ENCODE measurements around the gene GNB2.

GNB2 gene

DNA sequence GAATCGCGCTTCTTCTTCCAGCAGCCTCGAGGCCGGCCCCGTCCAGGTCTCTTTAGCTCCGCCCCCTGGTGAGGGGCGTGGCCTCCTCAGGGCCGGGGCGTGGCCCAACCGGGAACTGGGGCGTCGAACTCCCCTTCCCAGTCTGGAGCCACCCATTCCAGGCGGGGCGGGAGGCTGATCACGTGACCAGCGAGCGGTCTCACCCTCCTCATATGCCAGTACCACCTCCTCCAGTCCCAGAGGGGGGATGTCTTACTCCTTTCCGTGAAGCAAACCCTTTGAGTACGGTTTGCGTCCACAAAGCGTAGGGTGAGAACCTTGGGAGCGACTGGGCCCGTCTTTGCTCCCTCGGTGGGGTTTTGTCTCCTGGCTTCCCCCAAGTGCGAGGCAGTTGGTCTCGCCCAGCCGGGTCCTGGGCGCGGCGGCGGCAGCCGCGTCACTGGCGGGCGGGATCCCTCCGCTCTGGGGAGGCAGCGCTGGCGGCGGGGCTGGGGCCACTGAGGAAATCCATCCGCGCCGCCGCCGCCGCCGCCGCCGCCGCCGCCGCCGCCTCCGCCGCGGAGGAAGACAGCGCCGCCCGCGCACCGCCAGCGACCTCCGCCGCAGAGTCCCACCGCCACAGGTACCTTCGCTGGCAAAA is at the start of gene GNB2:
TSS of gene GNB2 (plus strand) at position 439 of the 640 bp plus-strand sequence. CDS start 2,526 bp downstream, outside the sequence.
- TF ChIP-seq Cebpa-rat (IDR thresholded peaks at IDR 0.05) = no peak
- Histone ChIP-seq H3K4me1 (peaks cover 29% of the 10 kb centered on the region), H3K4me3 (peak within 1 kb of the TSS; percentile 95)

DNA sequence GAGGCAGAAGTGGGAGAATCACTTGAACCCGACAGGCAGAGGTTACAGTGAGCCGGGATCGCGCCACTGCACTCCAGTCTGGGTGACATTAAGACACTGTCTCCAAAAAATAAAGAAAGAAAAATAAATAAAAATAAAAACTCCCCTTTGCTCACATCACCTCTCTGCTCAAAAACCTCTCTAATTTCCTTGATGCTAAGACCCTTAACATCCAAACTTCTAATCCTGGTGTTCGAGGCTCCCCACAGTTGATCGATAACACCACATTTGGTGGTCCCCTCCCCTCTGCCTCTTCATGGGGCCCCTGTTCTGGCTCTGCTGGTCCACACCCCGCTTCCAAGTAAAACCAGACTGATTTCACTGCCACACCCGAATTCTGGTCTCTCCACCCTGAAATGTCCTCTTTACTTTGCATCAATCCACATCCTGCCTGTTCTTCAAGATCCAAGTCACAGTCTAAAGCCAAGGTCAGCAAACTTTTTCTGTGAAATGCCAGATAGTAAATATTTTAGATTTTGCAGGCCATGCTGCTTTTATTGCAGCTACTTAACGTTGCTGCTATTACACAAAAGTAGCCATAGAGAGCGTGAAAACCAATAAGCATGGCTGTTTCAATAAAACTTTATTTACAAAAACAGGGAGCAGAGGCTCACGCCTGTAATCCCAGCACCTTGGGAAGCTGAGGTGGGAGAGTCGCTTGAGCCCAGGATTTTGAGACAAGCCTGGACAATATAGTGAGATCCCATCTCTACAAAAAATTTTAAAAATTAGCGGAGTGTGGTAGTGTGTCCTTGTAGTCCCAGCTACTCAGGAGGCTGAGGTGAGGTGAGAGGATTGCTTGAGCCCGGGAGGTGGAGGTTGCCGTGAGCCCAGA is 49.4 kb upstream of the GNB2 start:
- no peak for TF ChIP-seq Cebpa-rat (IDR thresholded peaks at IDR 0.05)
- Histone ChIP-seq H3K4me1 (peaks cover 29% of the 10 kb centered on the region), H3K9ac (no peak overlapping the region), H3K36me3 (peaks cover 42% of the 10 kb centered on the region), H3K27me3 (no peaks in the 10 kb centered on the region), H3K9me3 (no peaks in the 10 kb centered on the region), H4K20me1 (no peaks in the 10 kb centered on the region), H3K4me2 (no peak overlapping the region), H3K27ac (no peak overlapping the region), H3K4me3 (no peak overlapping the region)

More for the DNA sequence above, at the start of gene GNB2:
- peaks cover 21% of the 10 kb centered on the region for H3K36me3 ChIP-seq
- H3K9me3 ChIP-seq = no peaks in the 10 kb centered on the region
- no peaks in the 10 kb centered on the region for H3K27me3 ChIP-seq
- peak within 1 kb of the TSS; percentile 93 for H3K4me2 ChIP-seq
- peak within 1 kb of the TSS; percentile 94 for H3K9ac ChIP-seq
- H3K27ac ChIP-seq = peak within 1 kb of the TSS; percentile 97
- H4K20me1 ChIP-seq = peaks cover 39% of the 10 kb centered on the region

DNA sequence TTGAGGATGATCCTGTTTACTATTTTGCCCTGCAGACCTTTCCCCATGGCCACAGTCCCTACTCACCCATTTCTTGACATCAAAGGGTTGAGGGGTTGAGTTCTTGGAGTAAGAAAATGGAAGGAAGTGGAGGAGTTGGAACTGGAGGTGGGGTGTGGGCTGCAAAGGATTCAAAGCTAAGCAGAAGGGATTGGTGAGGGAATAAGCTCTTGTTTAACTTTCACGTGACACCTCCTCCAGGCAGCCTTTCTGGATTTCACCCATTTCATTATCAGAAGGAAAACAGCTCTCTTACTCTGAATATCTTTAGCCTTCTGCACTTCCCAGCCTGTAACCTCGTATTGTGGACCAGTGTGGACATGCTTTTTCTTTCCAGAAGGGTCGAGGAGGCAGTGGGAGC is 47.5 kb upstream of the GNB2 start:
- Histone ChIP-seq H3K27me3 (no peaks in the 10 kb centered on the region), H3K9me3 (no peaks in the 10 kb centered on the region), H3K4me3 (peak overlapping the region; percentile 69), H3K4me2 (peak overlapping the region; percentile 99), H3K9ac (no peak overlapping the region), H4K20me1 (no peaks in the 10 kb centered on the region), H3K4me1 (peaks cover 47% of the 10 kb centered on the region), H3K36me3 (peaks cover 43% of the 10 kb centered on the region), H3K27ac (no peak overlapping the region)
- TF ChIP-seq Cebpa-rat (IDR thresholded peaks at IDR 0.05) = no peak

DNA sequence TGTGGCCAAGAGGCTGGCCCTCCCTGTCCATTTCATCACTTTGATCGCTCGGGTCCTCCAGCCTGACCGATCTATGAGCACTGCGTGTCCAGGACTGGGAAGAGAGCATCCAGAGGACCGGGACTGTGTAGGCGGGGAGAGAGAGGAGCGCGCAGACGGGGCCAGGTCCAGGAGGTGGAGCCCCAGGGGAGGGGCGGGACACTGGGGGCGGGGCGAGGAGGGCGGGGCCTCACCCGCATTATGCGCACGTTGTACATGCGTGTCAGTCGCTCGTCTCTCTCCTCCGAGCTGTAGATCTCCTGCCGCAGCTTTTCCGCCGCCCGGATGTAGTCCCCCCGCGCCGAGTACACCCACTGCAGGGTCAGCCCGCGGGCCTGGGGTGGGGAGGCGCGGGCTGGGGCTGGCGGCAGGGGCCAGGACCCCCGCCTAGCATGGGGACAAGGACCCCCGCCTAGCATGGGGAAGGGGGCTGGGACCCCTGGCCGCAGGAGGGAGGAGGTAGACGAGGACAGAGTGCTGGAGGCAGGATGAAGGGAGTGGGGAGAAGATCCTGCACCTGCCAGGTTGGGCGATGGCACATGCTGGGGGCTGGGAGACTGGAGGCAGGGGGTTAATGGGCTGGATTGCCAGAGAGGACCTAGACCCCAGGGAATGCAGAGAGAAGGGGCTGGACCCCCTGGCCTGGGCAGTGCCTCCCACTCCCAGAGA is 46.9 kb upstream of the GNB2 start:
- peak overlapping the region; percentile 69 for H3K4me3 ChIP-seq
- H4K20me1 ChIP-seq = no peaks in the 10 kb centered on the region
- peak overlapping the region; percentile 99 for H3K4me2 ChIP-seq
- H3K9me3 ChIP-seq = no peaks in the 10 kb centered on the region
- H3K9ac ChIP-seq = peak overlapping the region; percentile 79
- peaks cover 40% of the 10 kb centered on the region for H3K36me3 ChIP-seq
- peak overlapping the region; percentile 85 for H3K27ac ChIP-seq
- H3K27me3 ChIP-seq = no peaks in the 10 kb centered on the region
- TF ChIP-seq Cebpa-rat (IDR thresholded peaks at IDR 0.05) = no peak
- H3K4me1 ChIP-seq = peaks cover 54% of the 10 kb centered on the region

DNA sequence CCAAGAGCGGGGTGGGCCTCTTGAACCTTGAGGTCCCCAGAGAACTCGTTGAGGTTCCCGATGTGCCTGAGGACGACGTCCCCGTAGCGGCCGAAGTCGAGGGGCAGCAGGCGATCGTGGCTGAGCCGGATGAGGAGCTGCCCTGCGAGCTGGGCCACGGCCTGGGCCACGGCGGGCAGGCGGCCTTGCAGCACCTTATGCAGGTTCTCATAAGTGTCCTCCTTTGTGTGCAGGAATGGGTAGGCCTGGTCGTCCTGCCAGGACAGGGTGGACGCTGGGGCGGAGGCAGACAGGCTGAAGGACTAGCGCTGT is 46.3 kb upstream of the GNB2 start:
- TF ChIP-seq Cebpa-rat (IDR thresholded peaks at IDR 0.05) = no peak
- Histone ChIP-seq H3K4me1 (peaks cover 59% of the 10 kb centered on the region), H4K20me1 (no peaks in the 10 kb centered on the region), H3K9ac (peak overlapping the region; percentile 79), H3K9me3 (no peaks in the 10 kb centered on the region), H3K4me3 (peak overlapping the region; percentile 69), H3K4me2 (peak overlapping the region; percentile 99), H3K36me3 (peaks cover 35% of the 10 kb centered on the region), H3K27ac (peak overlapping the region; percentile 85), H3K27me3 (no peaks in the 10 kb centered on the region)

DNA sequence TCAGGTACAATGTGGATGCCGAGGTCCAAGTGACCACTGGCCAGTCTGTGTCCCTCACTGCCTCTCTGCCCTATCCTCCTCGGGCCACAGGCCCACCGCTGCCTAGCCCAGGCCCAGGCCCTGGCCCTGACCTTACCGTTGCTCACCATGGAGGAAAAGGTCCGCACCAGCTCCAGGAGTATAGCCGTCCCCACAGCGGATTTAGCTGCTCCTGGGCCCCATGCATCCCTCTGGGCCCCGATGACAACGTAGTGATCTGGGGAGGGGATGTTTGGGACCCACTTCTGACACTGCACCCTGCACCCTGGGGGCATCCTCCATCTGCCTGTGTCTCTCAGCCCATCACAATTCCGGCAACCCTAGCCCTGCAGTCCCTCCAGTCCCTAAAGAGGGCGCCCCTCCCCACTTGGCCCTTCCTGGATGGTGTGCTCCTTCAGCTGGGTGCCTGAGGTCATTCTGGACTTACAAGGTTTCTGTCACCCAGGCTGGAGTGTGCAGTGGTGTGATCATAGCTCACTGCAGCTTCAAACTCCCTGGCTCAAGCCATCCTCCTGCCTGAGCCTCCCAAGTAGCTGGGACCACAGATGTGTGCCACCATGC is 44.3 kb upstream of the GNB2 start:
- Histone ChIP-seq H3K27ac (0 out of 2 replicates have a peak overlapping the region, but pooled peaks have one; percentile 30), H4K20me1 (no peaks in the 10 kb centered on the region), H3K9ac (no peak overlapping the region), H3K36me3 (peaks cover 29% of the 10 kb centered on the region), H3K4me1 (peaks cover 73% of the 10 kb centered on the region), H3K27me3 (no peaks in the 10 kb centered on the region), H3K9me3 (no peaks in the 10 kb centered on the region), H3K4me3 (no peak overlapping the region), H3K4me2 (peak overlapping the region; percentile 57)
- TF ChIP-seq Cebpa-rat (IDR thresholded peaks at IDR 0.05) = no peak

DNA sequence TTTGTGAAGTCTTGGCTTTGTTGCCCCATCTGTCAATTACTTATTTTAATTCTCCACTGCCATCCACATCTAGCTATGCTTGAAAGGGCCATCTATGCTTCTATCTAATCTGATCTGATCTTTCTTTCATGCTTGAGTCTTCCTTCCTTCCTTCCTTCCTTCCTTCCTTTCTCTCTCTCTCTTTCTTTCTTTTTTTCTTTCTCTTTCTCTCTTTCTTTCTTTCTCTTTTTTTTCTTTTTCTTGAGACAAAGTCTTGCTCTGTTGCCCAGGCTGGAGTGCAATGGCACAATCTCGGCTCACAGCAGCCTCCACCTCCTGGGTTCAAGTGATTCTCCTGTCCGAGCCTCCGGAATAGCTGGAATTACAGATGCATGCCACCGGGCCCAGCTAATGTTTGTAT is 43.5 kb upstream of the GNB2 start:
- Histone ChIP-seq H3K9me3 (no peaks in the 10 kb centered on the region), H3K27ac (0 out of 2 replicates have a peak overlapping the region, but pooled peaks have one; percentile 30)

DNA sequence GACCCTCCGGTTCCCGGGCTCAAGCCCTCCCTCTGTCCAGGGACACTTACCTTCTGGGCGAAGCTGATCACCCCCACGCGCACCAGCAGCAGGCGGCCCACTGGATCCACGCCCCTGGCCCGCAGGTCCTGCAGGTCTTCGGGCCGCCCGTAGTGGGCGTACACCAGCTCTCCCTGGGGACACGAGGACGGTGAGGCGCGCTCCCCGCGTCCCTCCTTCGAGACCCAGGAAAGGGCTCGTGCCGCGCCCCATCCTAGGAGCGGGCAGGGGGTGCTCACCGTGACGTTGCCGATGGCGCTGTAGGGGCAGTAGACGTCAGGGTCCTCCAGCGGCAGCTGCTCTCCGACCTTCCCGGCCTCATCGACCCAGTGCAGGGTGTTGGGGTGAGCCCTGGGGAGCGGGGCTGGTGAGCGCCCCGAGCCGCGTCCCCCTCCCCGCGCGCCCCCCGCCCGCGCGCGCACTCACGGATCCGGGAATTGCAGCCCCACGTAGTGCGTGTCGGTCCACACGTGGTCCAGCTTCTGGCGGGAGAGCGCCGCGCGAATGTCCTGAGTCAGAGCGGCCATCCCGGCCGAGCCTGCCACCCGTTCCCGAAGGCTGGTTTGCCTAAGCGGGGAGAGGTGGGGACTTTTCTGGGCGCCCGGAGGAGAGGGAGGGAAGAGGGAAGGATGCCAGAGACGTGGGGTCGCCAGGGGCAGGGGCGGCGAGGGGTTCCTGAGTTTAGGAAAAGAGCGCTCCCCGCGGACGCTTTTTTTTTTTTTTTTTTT is 40.4 kb upstream of the GNB2 start:
- no peaks in the 10 kb centered on the region for H3K27me3 ChIP-seq
- peak overlapping the region; percentile 85 for H3K9ac ChIP-seq
- peak overlapping the region; percentile 87 for H3K27ac ChIP-seq
- no peaks in the 10 kb centered on the region for H3K9me3 ChIP-seq
- peaks cover 17% of the 10 kb centered on the region for H3K36me3 ChIP-seq
- peak overlapping the region; percentile 90 for H3K4me2 ChIP-seq
- H3K4me3 ChIP-seq = peak overlapping the region; percentile 87
- peaks cover 62% of the 10 kb centered on the region for H3K4me1 ChIP-seq
- H4K20me1 ChIP-seq = no peaks in the 10 kb centered on the region
- no peak for TF ChIP-seq Cebpa-rat (IDR thresholded peaks at IDR 0.05)

More for the DNA sequence above, 43.5 kb upstream of the GNB2 start:
- Histone ChIP-seq H3K4me2 (peak overlapping the region; percentile 57), H3K36me3 (peaks cover 29% of the 10 kb centered on the region), H4K20me1 (no peaks in the 10 kb centered on the region), H3K4me1 (peaks cover 82% of the 10 kb centered on the region), H3K27me3 (no peaks in the 10 kb centered on the region), H3K4me3 (no peak overlapping the region), H3K9ac (no peak overlapping the region)
- no peak for TF ChIP-seq Cebpa-rat (IDR thresholded peaks at IDR 0.05)

DNA sequence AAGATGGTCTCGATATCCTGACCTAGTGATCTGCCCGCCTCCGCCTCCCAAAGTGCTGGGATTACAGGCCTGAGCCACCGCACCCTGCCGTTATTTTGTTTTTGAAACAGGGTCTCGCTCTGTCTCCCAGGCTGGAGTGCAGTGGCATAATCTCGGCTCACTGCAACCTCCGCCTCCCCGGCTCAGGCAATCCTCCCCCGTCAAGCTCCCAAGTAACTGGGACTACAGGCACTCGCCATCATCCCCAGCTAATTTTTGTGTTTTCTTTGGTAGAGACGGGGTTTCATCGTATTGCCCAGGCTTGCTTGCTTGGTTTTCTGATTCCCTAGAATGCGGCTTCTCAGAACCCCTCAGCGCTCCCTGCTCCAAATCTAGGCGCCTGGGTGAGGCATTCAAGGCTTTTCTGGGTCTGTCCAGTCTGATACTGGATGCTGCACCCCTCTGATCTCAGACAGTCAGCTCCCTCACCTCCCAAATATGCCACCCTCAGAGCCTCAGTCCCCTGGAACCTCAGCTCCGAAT is 33.5 kb upstream of the GNB2 start:
- Histone ChIP-seq H3K36me3 (no peaks in the 10 kb centered on the region), H3K9ac (no peak overlapping the region), H3K27me3 (no peaks in the 10 kb centered on the region), H3K4me1 (peaks cover 15% of the 10 kb centered on the region), H3K9me3 (no peaks in the 10 kb centered on the region), H3K4me3 (no peak overlapping the region), H4K20me1 (no peaks in the 10 kb centered on the region), H3K27ac (no peak overlapping the region), H3K4me2 (no peak overlapping the region)
- no peak for TF ChIP-seq Cebpa-rat (IDR thresholded peaks at IDR 0.05)

All from BLaER1 (cell line).